HG02623 (cell line): Measurements from ENCODE around the gene SLC35G2.
"Not testable (repeated sequence)": the region's sequence is repeated elsewhere in the genome, so short reads cannot be mapped to it uniquely, and the experiment has no call there.

Experiments used
- ATAC-seq: cut with Tn5 transposase; IDR thresholded peaks from one replicate; pipeline ENCODE4 v1.9.1; 2021; ENCODE audit warnings: moderate library complexity; ENCODE audit not compliant: unreplicated experiment

SLC35G2 gene

DNA sequence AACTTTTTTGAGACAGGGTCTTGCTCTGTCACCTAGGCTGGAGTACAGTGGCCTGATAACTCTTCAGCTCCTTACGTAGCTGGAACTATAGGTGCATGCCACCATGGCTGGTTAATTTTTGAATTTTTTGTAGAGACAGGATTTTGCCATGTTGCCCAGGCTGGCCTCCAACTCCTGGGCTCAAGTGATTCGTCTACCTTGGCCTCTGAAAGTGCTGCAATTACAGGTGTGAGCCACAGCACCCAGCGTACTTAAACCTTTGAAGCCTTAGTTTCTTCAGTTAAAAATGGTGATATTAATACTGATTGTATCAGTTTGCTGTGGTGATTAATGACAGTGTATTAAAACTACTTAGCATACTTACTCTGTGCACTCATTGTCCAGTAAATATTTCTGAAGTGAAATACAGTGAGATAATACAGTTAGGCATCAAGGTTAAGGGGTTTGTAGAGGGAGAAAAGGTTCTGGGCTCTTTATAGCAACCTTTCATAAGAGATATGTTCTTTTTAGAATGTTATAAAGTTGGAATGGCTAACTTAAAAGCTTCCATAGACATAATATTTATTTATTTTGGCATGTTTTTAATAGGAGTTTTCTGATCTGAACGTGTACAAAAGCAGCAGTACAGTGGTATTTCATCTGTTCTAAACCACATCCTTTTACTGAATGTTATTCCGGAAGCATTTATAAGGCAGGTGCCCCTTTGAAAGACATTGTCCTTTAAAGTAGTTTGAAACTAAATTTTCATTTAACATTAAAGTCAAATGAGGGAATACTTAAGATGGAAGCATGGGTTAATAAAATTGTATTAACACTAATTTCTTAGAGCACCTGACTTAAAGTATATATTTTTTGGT is 66.7 kb downstream of the SLC35G2 start:
- peak; percentile 54 for ATAC-seq

- no peak for ATAC-seq
Measured at GRCh38 chr3:136889947-136890346, 71.0 kb downstream of the SLC35G2 start.

DNA sequence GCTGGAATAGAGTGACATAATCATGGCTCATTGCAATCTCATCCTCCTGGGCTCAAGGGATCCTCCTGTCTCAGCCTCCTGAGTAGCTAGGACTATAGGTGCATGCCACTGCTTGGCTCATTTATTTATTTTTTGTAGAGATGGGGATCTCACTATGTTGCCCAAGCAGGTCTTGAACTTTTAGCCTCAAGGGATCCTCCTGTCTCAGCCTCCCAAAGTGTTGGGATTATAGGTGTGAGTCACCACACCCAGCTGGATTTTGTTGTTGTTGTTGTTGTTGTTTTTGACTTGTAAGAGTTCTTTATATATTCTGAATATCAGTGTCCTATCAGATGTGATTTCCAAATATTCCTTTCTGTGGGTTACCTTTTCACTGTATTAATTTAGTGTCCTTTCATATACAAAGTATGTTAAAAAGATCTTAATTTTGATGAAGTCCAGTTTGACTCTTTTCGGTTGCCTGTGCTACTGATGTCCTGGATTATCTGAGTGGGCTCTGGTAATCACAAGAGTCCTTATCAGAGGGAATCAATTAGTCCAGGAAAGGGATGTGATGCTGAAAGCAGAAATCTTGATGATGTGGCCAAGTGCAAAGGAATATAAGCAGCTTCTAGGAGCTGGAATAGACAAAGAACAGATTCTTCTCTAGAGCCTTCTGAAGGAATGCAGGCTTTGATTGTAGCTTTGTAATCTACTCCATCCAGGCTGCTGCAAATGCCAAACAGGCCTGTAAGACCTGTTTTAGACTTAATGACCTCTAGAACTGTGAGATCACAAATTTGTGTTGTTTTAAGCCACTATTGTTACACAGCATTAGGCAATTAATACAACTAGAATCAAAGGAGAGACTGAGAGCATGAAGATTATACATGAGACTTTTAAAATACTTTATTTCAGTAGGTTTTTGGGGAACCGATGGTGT is 73.3 kb downstream of the SLC35G2 start:
- ATAC-seq, result no peak

DNA sequence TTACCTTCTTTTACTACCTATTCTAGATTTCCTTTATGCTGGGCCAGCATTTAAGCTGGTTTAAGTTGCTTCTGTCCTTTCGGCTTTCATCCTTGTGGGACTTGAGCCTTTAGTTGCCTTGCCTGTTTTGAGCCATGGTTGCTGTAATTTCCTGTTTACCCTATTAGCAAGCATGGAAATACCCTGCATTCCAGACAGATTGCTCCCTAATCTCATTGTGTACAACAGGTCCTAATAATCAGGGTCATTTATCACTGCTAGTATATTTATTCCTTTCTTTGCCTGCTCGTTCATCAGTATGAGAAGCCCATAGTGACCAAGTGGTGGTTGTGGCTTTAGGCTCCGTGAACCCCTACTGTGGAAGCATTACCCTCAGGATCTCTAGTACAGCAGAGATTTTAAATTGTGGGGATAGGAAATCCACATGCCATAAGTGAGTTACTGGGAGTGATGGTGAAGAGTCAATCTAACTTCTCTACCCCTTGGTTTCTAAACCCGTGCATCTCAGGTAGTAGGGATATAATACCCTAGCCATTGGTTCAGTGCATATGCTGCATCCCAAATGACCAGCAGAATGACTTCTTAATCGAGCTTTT is 75.0 kb downstream of the SLC35G2 start:
- ATAC-seq, result no peak

DNA sequence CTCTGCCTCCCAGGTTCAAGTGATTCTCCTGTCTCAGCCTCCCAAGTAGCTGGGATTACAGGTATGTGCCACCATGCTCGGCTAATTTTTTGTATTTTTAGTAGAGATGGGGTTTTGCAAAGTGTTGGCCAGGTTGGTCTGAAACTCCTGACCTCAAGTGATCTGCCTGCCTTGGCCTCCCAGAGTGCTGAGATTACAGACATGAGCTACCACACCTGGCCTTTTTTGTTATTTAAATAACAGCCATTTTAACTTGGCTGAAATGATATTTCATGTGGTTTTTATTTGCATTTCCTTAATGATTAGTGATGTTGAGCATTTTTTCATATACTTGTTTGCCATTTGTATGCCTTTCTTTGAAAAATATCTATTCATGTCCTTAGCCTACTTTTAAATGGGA is 78.2 kb downstream of the SLC35G2 start:
- ATAC-seq, result peak; percentile 41

- ATAC-seq, result no peak
Measured at GRCh38 chr3:136898549-136898948, 79.6 kb downstream of the SLC35G2 start.

- no peak for ATAC-seq
Measured at GRCh38 chr3:136898954-136899353, 80.0 kb downstream of the SLC35G2 start.

DNA sequence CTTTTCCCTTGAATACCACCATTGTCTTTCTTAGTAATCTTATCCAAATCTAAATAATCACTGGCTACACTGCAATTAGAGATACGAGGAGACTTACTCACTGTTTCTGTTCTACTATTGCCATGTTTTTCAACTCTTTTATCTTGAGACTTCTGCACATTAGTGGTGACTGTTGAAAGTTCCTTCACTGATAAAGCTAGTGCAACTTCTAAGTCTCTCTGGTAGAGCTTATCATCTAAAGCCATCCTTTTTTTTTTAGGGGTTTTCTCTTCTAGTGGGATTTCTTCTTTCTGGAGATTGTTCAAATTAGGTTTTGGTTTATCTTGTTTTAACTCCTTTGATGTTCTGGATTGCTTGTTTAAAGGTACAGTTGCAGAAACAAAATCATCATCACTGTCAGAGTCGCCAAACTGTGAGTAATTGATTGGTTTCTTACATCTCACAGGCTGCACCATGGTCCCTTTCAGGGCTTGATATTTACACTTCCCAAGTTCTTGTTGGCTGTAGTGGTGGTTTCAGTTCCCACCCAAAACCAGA is 80.8 kb downstream of the SLC35G2 start:
- no peak for ATAC-seq

DNA sequence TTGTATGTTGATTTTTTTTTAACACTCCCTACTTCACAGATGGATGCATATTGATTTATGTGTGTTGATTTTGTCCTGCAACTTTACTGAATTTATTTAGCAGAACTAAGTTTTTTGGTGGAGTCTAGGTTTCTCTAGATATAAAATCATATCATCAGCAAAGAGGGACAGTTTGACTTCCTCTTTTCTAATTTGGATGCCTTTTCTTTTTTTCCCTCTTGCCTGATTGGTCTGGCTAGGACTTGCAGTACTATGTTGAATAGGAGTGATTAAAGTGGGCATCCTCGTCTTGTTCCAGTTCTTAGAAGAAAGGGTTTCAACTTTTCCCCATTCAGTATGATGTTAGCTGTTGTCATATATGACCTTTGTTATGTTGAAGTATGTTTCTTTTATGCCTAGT is 81.8 kb downstream of the SLC35G2 start:
- not testable (repeated sequence) for ATAC-seq

DNA sequence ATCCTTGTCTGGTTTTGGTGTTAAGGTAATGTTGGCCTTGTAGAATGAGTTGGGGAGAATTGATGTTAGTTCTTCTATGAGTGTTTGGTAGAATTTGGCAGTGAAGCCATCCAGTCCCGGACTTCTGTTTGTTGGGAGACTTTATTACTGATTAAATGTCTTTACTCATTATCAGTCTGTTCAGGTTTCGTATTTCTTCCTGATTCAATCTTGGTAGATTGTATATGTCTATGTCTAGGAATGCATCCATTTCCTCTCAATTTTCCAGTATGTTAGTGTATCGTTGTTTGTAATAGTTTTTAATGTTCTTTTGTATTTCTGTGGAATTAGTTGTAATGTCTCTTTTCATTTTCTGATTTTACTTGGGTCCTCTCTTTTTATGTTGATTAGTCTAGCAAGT is 82.5 kb downstream of the SLC35G2 start:
- ATAC-seq, result no peak

DNA sequence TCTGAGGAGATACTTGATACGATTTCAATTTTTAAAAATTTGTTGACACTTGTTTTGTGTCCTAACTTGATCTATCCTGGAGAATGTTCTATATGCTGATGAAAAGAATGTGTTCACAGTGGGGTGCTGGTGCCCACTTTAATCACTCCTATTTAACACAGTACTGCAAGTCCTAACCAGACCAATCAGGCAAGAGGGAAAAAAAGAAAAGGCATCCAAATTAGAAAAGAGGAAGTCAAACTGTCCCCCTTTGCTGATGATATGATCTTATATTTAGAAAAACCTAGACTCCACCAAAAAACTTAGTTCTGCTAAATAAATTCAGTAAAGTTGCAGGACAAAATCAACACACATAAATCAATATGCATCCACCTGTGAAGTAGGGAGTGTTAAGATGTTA is 83.6 kb downstream of the SLC35G2 start:
- ATAC-seq, result not testable (repeated sequence)

DNA sequence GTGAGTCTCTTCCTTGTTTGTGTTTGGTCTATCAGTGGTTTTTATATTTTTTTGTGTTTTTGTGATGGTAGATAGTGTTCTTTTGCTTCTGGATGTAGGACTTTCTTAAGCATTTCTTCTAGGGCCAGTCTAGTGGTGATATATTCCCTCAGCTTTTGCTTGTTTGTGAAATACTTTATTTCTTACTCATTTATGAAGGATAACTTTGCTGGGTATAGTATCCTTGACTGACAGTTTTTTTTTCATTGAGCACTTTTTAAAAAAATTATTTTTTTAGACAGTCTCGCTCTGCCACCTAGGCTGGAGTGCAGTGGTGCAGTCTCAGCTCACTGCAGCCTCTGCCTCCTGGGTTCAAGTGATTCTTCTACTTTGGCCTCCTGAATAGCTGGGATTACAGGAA is 85.0 kb downstream of the SLC35G2 start:
- no peak for ATAC-seq

DNA sequence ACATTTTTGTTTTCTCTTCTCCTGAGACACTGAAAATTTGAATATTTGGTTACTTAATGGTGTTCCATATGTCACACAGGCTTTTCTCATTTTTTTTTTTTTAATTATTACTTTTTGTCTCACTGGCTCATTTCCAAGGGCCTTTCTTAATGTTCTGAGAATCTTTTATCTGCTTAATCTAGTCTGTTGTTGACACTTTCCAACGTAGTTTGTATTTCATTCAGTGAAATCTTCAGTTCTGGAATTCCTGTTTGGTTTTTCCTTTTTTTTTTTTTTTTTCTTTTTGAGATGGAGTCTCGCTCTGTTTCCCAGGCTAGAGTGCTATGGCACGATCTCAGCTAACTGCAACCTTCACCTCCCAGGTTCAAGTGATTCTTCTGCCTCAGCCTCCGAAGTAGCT is 85.8 kb downstream of the SLC35G2 start:
- no peak for ATAC-seq
